Lower leg skin (tissue), 3 donors: ENCODE results near the gene FCMR.

ENCODE experiments used
- CTCF ChIP-seq, 3 donors: fragments of 450-650 bp; IDR thresholded peaks; one replicate each; pipeline ENCODE4 v1.5.1; 2016; ENCODE audit warnings: antibody characterized with exemption in 3 of 3, mild to moderate bottlenecking in 3 of 3, moderate library complexity in 2 of 3
- POLR2A ChIP-seq, 2 donors: fragments of 450-650 bp; IDR thresholded peaks; one replicate each; pipeline ENCODE4 v1.6.1; 2016 to 2017; ENCODE audit warnings: antibody characterized with exemption in 2 of 2, mild to moderate bottlenecking in 1 of 2, moderate library complexity in 1 of 2

GRCh38 chr1:206963740-206964139 lies 42.0 kb upstream of the FCMR start:
- TF ChIP-seq CTCF (IDR thresholded peaks at IDR 0.05), result no peak
- no peak for TF ChIP-seq POLR2A (IDR thresholded peaks at IDR 0.05)
